ENCODE data around the gene SERPINB10. TPM values are rescaled to one million over a fixed set of nuclear protein-coding genes. Genes with fewer than 3 reads are reported as not detected.

Gene SERPINB10
- total RNA-seq, 1 donor from 2014 or later: not detected

- intact Hi-C loops (cut with micrococcal nuclease): loop anchor here (1.0 to 2.0 kb wide), 2 partner anchors 49 to 69 kb away; no protein-coding TSS in a partner anchor
- H3K27me3 Mint-ChIP-seq (ENCODE audit: low read depth): peaks cover 4% of the 10 kb centered on the region
- H3K4me1 Mint-ChIP-seq (ENCODE audit: low read depth): peaks cover 10% of the 10 kb centered on the region
- DNase-seq (ENCODE audit: low spot score): no peak
- no peaks in the 10 kb centered on the region for H3K36me3 Mint-ChIP-seq (ENCODE audit: low read depth)
- H3K27ac Mint-ChIP-seq: no peak overlapping the region
- no peak overlapping the region for H3K4me3 Mint-ChIP-seq (ENCODE audit: low read depth)
- H3K9me3 Mint-ChIP-seq: no peaks in the 10 kb centered on the region
These were observed 25.9 kb upstream of the SERPINB10 start for GRCh38 chr18:63881851-63882250.

- intact Hi-C loops (cut with micrococcal nuclease): loop anchor here (1.0 to 2.0 kb wide), 2 partner anchors 50 to 69 kb away; no protein-coding TSS in a partner anchor
- Mint-ChIP-seq H3K4me1 (ENCODE audit: low read depth) (peaks cover 13% of the 10 kb centered on the region), H3K9me3 (no peaks in the 10 kb centered on the region), H3K27me3 (ENCODE audit: low read depth) (peaks cover 6% of the 10 kb centered on the region), H3K27ac (no peak overlapping the region), H3K36me3 (ENCODE audit: low read depth) (no peaks in the 10 kb centered on the region), H3K4me3 (ENCODE audit: low read depth) (no peak overlapping the region)
- DNase-seq (ENCODE audit: low spot score): no peak
These were observed 25.2 kb upstream of the SERPINB10 start for GRCh38 chr18:63882333-63883141.

GRCh38 chr18:63883617-63884016, 24.1 kb upstream of the SERPINB10 start:
- H3K4me1 Mint-ChIP-seq (ENCODE audit: low read depth): peaks cover 14% of the 10 kb centered on the region
- H3K4me3 Mint-ChIP-seq (ENCODE audit: low read depth): no peak overlapping the region
- no peak overlapping the region for H3K27ac Mint-ChIP-seq
- no peaks in the 10 kb centered on the region for H3K9me3 Mint-ChIP-seq
- no peak for DNase-seq (ENCODE audit: low spot score)
- intact Hi-C loops (cut with micrococcal nuclease): loop anchor here (2.0 kb wide), 1 partner anchor 51 kb away; no protein-coding TSS in a partner anchor
- H3K27me3 Mint-ChIP-seq (ENCODE audit: low read depth): peaks cover 8% of the 10 kb centered on the region
- H3K36me3 Mint-ChIP-seq (ENCODE audit: low read depth): no peaks in the 10 kb centered on the region

- DNase-seq (ENCODE audit: low spot score): no peak
- intact Hi-C loops (cut with micrococcal nuclease): loop anchor here (5.0 kb wide), 1 partner anchor 50 kb away; no protein-coding TSS in a partner anchor
- Mint-ChIP-seq H3K36me3 (ENCODE audit: low read depth) (no peaks in the 10 kb centered on the region), H3K4me3 (ENCODE audit: low read depth) (no peak within 1 kb of the TSS), H3K4me1 (ENCODE audit: low read depth) (peaks cover 4% of the 10 kb centered on the region), H3K9me3 (no peaks in the 10 kb centered on the region), H3K27ac (no peak within 1 kb of the TSS), H3K27me3 (ENCODE audit: low read depth) (peaks cover 12% of the 10 kb centered on the region)
These were observed 20.3 kb upstream of the SERPINB10 start, which contains the start of gene SERPINB2 for GRCh38 chr18:63887424-63887823. SERPINB2 (plus strand) TSS chr18:63887705; CDS start chr18:63891445, 3,740 bp downstream.

GRCh38 chr18:63888470-63889190, 19.1 kb upstream of the SERPINB10 start:
- Mint-ChIP-seq H3K4me3 (ENCODE audit: low read depth) (no peak overlapping the region), H3K27ac (no peak overlapping the region), H3K4me1 (ENCODE audit: low read depth) (peaks cover 4% of the 10 kb centered on the region), H3K9me3 (no peaks in the 10 kb centered on the region), H3K27me3 (ENCODE audit: low read depth) (peaks cover 12% of the 10 kb centered on the region), H3K36me3 (ENCODE audit: low read depth) (no peaks in the 10 kb centered on the region)
- intact Hi-C loops (cut with micrococcal nuclease): loop anchor here (5.0 kb wide), 1 partner anchor 49 kb away; no protein-coding TSS in a partner anchor
- DNase-seq (ENCODE audit: low spot score): no peak

- no peak overlapping the region for H3K4me3 Mint-ChIP-seq (ENCODE audit: low read depth)
- H3K36me3 Mint-ChIP-seq (ENCODE audit: low read depth): no peaks in the 10 kb centered on the region
- H3K27ac Mint-ChIP-seq: no peak overlapping the region
- intact Hi-C loops (cut with micrococcal nuclease): loop anchor here (5.0 kb wide), 1 partner anchor 48 kb away; no protein-coding TSS in a partner anchor
- no peaks in the 10 kb centered on the region for H3K9me3 Mint-ChIP-seq
- peaks cover 11% of the 10 kb centered on the region for H3K27me3 Mint-ChIP-seq (ENCODE audit: low read depth)
- H3K4me1 Mint-ChIP-seq (ENCODE audit: low read depth): peaks cover 4% of the 10 kb centered on the region
- no peak for DNase-seq (ENCODE audit: low spot score)
These were observed 18.1 kb upstream of the SERPINB10 start for GRCh38 chr18:63889626-63890025.

- Mint-ChIP-seq H3K9me3 (no peaks in the 10 kb centered on the region), H3K4me3 (ENCODE audit: low read depth) (no peak overlapping the region)
- intact Hi-C loops (cut with micrococcal nuclease): no loop called here
These were observed 17.4 kb upstream of the SERPINB10 start for GRCh38 chr18:63890237-63890949.

GRCh38 chr18:63890950-63891304, 16.8 kb upstream of the SERPINB10 start:
- H3K9me3 Mint-ChIP-seq: no peaks in the 10 kb centered on the region
- DNase-seq (ENCODE audit: low spot score): no peak
- H3K36me3 Mint-ChIP-seq (ENCODE audit: low read depth): no peaks in the 10 kb centered on the region
- intact Hi-C loops (cut with micrococcal nuclease): loop anchor here (1.0 kb wide), 1 partner anchor 88 kb away; no protein-coding TSS in a partner anchor
- peaks cover 12% of the 10 kb centered on the region for H3K27me3 Mint-ChIP-seq (ENCODE audit: low read depth)
- H3K4me3 Mint-ChIP-seq (ENCODE audit: low read depth): no peak overlapping the region
- no peak overlapping the region for H3K27ac Mint-ChIP-seq
- peaks cover 4% of the 10 kb centered on the region for H3K4me1 Mint-ChIP-seq (ENCODE audit: low read depth)

More at GRCh38 chr18:63890237-63890949, 17.4 kb upstream of the SERPINB10 start:
- Mint-ChIP-seq H3K4me1 (ENCODE audit: low read depth) (peaks cover 4% of the 10 kb centered on the region), H3K36me3 (ENCODE audit: low read depth) (no peaks in the 10 kb centered on the region), H3K27ac (no peak overlapping the region), H3K27me3 (ENCODE audit: low read depth) (peaks cover 11% of the 10 kb centered on the region)
- no peak for DNase-seq (ENCODE audit: low spot score)

- H3K36me3 Mint-ChIP-seq (ENCODE audit: low read depth): no peaks in the 10 kb centered on the region
- peaks cover 12% of the 10 kb centered on the region for H3K27me3 Mint-ChIP-seq (ENCODE audit: low read depth)
- no peak overlapping the region for H3K4me3 Mint-ChIP-seq (ENCODE audit: low read depth)
- no peaks in the 10 kb centered on the region for H3K9me3 Mint-ChIP-seq
- H3K4me1 Mint-ChIP-seq (ENCODE audit: low read depth): peaks cover 1% of the 10 kb centered on the region
- DNase-seq (ENCODE audit: low spot score): no peak
- no peak overlapping the region for H3K27ac Mint-ChIP-seq
- intact Hi-C loops (cut with micrococcal nuclease): no loop called here
These were observed 15.2 kb upstream of the SERPINB10 start for GRCh38 chr18:63892566-63892965.

GRCh38 chr18:63894106-63894772, 13.5 kb upstream of the SERPINB10 start:
- no peaks in the 10 kb centered on the region for H3K4me1 Mint-ChIP-seq (ENCODE audit: low read depth)
- no peaks in the 10 kb centered on the region for H3K36me3 Mint-ChIP-seq (ENCODE audit: low read depth)
- no peaks in the 10 kb centered on the region for H3K9me3 Mint-ChIP-seq
- H3K27me3 Mint-ChIP-seq (ENCODE audit: low read depth): peaks cover 12% of the 10 kb centered on the region
- no peak overlapping the region for H3K4me3 Mint-ChIP-seq (ENCODE audit: low read depth)
- no peak for DNase-seq (ENCODE audit: low spot score)
- intact Hi-C loops (cut with micrococcal nuclease): no loop called here
- no peak overlapping the region for H3K27ac Mint-ChIP-seq

- no peaks in the 10 kb centered on the region for H3K4me1 Mint-ChIP-seq (ENCODE audit: low read depth)
- H3K36me3 Mint-ChIP-seq (ENCODE audit: low read depth): no peaks in the 10 kb centered on the region
- no peaks in the 10 kb centered on the region for H3K9me3 Mint-ChIP-seq
- peaks cover 9% of the 10 kb centered on the region for H3K27me3 Mint-ChIP-seq (ENCODE audit: low read depth)
- no peak for DNase-seq (ENCODE audit: low spot score)
- no peak overlapping the region for H3K4me3 Mint-ChIP-seq (ENCODE audit: low read depth)
- intact Hi-C loops (cut with micrococcal nuclease): no loop called here
- H3K27ac Mint-ChIP-seq: no peak overlapping the region
These were observed 12.6 kb upstream of the SERPINB10 start for GRCh38 chr18:63895190-63895589.

GRCh38 chr18:63897072-63897471, 10.7 kb upstream of the SERPINB10 start:
- H3K4me3 Mint-ChIP-seq (ENCODE audit: low read depth): no peak overlapping the region
- H3K4me1 Mint-ChIP-seq (ENCODE audit: low read depth): no peaks in the 10 kb centered on the region
- DNase-seq (ENCODE audit: low spot score): no peak
- H3K9me3 Mint-ChIP-seq: no peaks in the 10 kb centered on the region
- no peaks in the 10 kb centered on the region for H3K36me3 Mint-ChIP-seq (ENCODE audit: low read depth)
- H3K27me3 Mint-ChIP-seq (ENCODE audit: low read depth): peaks cover 13% of the 10 kb centered on the region
- intact Hi-C loops (cut with micrococcal nuclease): no loop called here
- no peak overlapping the region for H3K27ac Mint-ChIP-seq
